Measurements from ENCODE around the gene TAF1C. TPM values are rescaled to one million over a fixed set of nuclear protein-coding genes. Genes with fewer than 3 reads are reported as not detected.

TAF1C gene
- total and polyA plus RNA-seq, 2 of the 4 experiments (the other 2 are of a cell fraction) = 7.3 to 35.5 TPM

DNA sequence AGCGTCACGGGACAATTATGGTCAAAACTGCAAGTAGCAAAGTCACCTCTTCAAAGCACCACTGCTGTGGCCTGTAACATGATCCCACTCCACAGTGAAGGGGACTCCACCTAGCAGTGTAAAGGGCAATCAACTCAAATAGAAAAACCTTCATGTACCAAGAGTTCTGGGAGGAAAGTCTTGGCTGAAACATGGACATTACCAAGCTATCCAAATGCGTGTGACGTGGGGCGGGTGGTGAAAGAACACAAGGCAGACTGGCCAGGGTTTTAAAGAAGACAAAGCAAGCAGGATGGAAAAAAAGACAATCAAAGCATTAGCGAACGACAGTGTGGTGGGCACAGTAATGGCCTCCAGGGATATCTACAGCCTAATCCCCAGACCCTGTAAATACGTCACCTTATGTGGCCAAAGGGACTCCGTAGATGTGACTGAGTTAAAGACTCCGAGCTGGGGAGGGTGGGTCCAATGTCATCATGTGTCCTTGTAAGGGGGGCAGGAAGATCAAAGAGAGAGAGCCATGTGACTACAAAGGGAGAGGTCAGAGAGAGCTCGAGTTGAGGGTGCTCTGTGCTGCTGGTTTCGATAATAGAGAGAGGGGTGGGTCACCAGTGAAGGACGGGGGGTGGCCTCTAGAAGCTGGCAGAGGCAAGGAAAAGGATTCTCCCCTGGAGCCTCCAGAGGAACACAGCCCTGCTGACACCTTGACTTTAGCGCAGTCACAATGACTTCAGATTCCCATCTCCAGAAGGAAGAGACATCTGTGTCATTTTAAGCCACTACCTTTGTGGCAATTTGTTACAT is 47.8 kb downstream of the TAF1C start:
- 79% methylated on average over 3 of the region's 14 CpGs; no CpG with 5 or more reads in 1 of the 2 experiments for WGBS, 2 experiments (ENCODE audit: extremely low coverage in 2 of 2, insufficient read length in 1 of 2)
- Histone ChIP-seq H3K18ac (ENCODE audit: low read depth, low read length) (no peak overlapping the region), H2BK5ac (ENCODE audit: low read depth, low read length, poor library complexity, severe bottlenecking) (no peak overlapping the region), H3K9me3 (ENCODE audit: control insufficient read depth, insufficient read depth, low read length) (no peaks in the 10 kb centered on the region), H3K9me1 (ENCODE audit: insufficient read depth, low read length) (peaks cover 20% of the 10 kb centered on the region), H3K9ac (ENCODE audit: low read depth, low read length) (no peak overlapping the region), H4K5ac (ENCODE audit: low read depth, low read length) (no peak overlapping the region; the same call in 1 of the 2 replicates), H4K8ac (ENCODE audit: low read depth in 2 of 2, low read length in 2 of 2) (peak overlapping the region in 1 of 2 experiments; percentile 61; a peak in 2 of 4 replicates), H3K4me1 (ENCODE audit: control insufficient read depth, insufficient read depth, low read length) (peaks cover 27% of the 10 kb centered on the region), H3K36me3 (ENCODE audit: control insufficient read depth, insufficient read depth, low read length) (no peaks in the 10 kb centered on the region), H3K14ac (replicated peaks; ENCODE audit: low read depth, low read length) (peak overlapping the region; percentile 69; the same call in 1 of the 2 replicates), H3K4me2 (ENCODE audit: low read depth, low read length) (peak overlapping the region; percentile 25; the same call in 1 of the 2 replicates), H4K91ac (ENCODE audit: insufficient read depth, low read depth, low read length) (peak overlapping the region; percentile 62), H2BK15ac (ENCODE audit: low read depth, low read length) (no peak overlapping the region), H2AFZ (replicated peaks; ENCODE audit: low read length, poor library complexity) (peak overlapping the region; percentile 25), H3K27me3 (ENCODE audit: control insufficient read depth, insufficient read depth, low read length) (no peaks in the 10 kb centered on the region), H3K27ac (ENCODE audit: insufficient read depth, low read length) (no peak overlapping the region), H2AK9ac (replicated peaks; ENCODE audit: low read depth, low read length, poor library complexity) (peak overlapping the region; percentile 33), H2AK5ac (ENCODE audit: low read depth, low read length) (peak overlapping the region; percentile 15; the same call in 1 of the 2 replicates), H2BK20ac (ENCODE audit: low read depth, low read length) (peak overlapping the region; percentile 39; the same call in 1 of the 2 replicates), H3K56ac (ENCODE audit: extremely low read depth, insufficient read depth, low read length) (no peak overlapping the region), H3K79me1 (ENCODE audit: low read depth in 1 of 2, low read length in 2 of 2) (peaks cover 28 to 75% of the 10 kb centered on the region in 2 experiments), H3K4ac (ENCODE audit: low read depth, low read length) (peak overlapping the region; percentile 45), H3K23ac (ENCODE audit: low read depth, low read length) (peak overlapping the region; percentile 45), H4K20me1 (ENCODE audit: insufficient read depth, low read length) (peaks cover 23% of the 10 kb centered on the region; the same call in 1 of the 2 replicates), H3K4me3 (ENCODE audit: insufficient read depth, low read depth, low read length) (no peak overlapping the region), H2BK120ac (ENCODE audit: low read depth, low read length) (no peak overlapping the region)
- BruUV-seq (replicated peaks) = no TSS peak
- TF ChIP-seq BHLHE40 (IDR thresholded peaks at IDR 0.05; ENCODE audit: low read depth, low read length) (no peak), POLR2A (IDR thresholded peaks at IDR 0.05; ENCODE audit: low read depth, low read length) (no peak), FOS (IDR thresholded peaks at IDR 0.05; ENCODE audit: low read depth, low read length) (no peak), RAD21 (IDR thresholded peaks at IDR 0.05; ENCODE audit: low read length) (no peak), RFX5 (IDR thresholded peaks at IDR 0.05; ENCODE audit: low read depth, low read length) (no peak), CEBPB (IDR thresholded peaks at IDR 0.05; ENCODE audit: low read depth, low read length) (no peak), MAZ (IDR thresholded peaks at IDR 0.05; ENCODE audit: borderline replicate concordance, low read depth, low read length) (no peak), MXI1 (IDR thresholded peaks at IDR 0.05; ENCODE audit: borderline replicate concordance, low read depth, low read length) (no peak), MAFK (IDR thresholded peaks at IDR 0.05; ENCODE audit: low read depth, low read length) (no peak), CHD1 (IDR thresholded peaks at IDR 0.05; ENCODE audit: low read depth, low read length) (no peak), NFE2L2 (IDR thresholded peaks at IDR 0.05; ENCODE audit: low read depth, low read length) (no peak)
- TF ChIP-seq, protein P1, sequence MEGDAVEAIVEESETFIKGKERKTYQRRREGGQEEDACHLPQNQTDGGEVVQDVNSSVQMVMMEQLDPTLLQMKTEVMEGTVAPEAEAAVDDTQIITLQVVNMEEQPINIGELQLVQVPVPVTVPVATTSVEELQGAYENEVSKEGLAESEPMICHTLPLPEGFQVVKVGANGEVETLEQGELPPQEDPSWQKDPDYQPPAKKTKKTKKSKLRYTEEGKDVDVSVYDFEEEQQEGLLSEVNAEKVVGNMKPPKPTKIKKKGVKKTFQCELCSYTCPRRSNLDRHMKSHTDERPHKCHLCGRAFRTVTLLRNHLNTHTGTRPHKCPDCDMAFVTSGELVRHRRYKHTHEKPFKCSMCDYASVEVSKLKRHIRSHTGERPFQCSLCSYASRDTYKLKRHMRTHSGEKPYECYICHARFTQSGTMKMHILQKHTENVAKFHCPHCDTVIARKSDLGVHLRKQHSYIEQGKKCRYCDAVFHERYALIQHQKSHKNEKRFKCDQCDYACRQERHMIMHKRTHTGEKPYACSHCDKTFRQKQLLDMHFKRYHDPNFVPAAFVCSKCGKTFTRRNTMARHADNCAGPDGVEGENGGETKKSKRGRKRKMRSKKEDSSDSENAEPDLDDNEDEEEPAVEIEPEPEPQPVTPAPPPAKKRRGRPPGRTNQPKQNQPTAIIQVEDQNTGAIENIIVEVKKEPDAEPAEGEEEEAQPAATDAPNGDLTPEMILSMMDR (conservative IDR thresholded peaks at IDR 0.05; ENCODE audit: low read depth, low read length) = no peak
- TF ChIP-seq, protein P2, sequence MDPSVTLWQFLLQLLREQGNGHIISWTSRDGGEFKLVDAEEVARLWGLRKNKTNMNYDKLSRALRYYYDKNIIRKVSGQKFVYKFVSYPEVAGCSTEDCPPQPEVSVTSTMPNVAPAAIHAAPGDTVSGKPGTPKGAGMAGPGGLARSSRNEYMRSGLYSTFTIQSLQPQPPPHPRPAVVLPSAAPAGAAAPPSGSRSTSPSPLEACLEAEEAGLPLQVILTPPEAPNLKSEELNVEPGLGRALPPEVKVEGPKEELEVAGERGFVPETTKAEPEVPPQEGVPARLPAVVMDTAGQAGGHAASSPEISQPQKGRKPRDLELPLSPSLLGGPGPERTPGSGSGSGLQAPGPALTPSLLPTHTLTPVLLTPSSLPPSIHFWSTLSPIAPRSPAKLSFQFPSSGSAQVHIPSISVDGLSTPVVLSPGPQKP (IDR thresholded peaks at IDR 0.05; ENCODE audit: borderline replicate concordance, low read depth, low read length) = no peak
- TF ChIP-seq, protein P3, sequence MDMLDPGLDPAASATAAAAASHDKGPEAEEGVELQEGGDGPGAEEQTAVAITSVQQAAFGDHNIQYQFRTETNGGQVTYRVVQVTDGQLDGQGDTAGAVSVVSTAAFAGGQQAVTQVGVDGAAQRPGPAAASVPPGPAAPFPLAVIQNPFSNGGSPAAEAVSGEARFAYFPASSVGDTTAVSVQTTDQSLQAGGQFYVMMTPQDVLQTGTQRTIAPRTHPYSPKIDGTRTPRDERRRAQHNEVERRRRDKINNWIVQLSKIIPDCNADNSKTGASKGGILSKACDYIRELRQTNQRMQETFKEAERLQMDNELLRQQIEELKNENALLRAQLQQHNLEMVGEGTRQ (IDR thresholded peaks at IDR 0.05; ENCODE audit: low read depth, low read length) = no peak
- ATAC-seq (ENCODE audit: low read depth) = peak; percentile 30; the same call in 1 of the 2 replicates
- dilution Hi-C loops (cut with HindIII; ENCODE audit: low sequenced_read_pairs, unreplicated experiment) = no loop called here
- CTCF ChIA-PET = no interaction called here
- intact Hi-C loops (cut with micrococcal nuclease) = no loop called here
- POLR2A ChIA-PET (ENCODE audit: unreplicated experiment) = no interaction called here
- in situ Hi-C loops (cut with MboI; ENCODE audit: low sequenced_read_pairs) = no loop called here
- peak; percentile 52 for DNase-seq
